Fibroblast of upper back skin (primary cell): ENCODE data around the gene GCAT.

Experiments used
- DNase-seq: peaks from one replicate; pipeline ENCODE4 v3.0.0-alpha.2; 2013

GCAT gene

DNA sequence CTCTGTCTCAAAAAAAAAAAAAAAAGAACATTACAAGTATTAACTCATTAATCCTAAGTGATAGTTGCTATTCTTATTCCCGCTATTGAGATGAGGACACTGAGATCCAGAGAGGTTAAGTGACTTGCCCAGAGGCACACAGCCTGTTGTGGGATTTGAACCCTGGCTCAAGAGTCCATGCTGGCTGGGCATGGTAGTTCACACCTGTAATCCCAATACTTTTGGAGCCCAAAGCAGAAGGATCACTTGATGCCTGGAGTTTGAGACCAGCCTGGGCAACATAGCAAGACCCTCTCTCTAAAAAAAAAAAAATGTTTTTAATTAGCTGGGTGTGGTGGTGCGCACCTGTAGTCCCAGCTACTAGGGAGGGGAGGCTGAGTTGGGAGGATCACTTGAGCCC is 4.1 kb downstream of the GCAT start:
- DNase-seq, result no peak

DNA sequence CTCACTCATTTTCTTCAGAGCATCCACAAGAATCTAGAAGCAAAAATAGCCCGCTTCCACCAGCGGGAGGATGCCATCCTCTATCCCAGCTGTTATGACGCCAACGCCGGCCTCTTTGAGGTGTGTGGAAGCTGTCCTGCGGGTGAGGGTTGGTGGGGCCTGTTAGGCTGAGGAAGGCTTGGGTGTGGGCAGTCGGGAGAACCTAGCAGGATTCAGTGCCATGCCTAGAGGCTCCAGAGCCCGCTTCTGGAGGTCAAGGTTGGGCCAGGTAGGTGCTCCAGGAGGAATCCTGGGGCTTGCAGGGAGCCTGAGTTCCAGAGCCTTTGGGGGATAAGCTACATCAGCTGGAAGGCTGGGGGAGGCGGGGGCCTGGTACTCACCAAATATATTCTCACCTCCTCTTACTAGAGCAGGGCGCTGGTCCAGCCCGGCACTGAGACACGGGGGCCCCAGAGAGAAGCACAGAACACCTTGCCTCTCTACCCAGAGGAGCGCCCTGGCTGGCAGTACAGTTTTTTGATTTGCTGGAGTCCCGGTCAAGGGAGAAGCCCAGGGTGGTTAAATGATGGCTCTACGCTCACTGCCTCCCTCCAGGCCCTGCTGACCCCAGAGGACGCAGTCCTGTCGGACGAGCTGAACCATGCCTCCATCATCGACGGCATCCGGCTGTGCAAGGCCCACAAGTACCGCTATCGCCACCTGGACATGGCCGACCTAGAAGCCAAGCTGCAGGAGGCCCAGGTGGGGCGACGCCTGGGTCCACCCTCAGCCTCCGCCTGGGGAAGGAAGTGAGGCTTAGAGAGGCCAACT is 5.3 kb downstream of the GCAT start:
- DNase-seq, result no peak

GRCh38 chr22:37815593-37815992 is 7.9 kb downstream of the GCAT start:
- no peak for DNase-seq

- DNase-seq, result no peak
Measured at GRCh38 chr22:37816543-37817180, 8.9 kb downstream of the GCAT start.

DNA sequence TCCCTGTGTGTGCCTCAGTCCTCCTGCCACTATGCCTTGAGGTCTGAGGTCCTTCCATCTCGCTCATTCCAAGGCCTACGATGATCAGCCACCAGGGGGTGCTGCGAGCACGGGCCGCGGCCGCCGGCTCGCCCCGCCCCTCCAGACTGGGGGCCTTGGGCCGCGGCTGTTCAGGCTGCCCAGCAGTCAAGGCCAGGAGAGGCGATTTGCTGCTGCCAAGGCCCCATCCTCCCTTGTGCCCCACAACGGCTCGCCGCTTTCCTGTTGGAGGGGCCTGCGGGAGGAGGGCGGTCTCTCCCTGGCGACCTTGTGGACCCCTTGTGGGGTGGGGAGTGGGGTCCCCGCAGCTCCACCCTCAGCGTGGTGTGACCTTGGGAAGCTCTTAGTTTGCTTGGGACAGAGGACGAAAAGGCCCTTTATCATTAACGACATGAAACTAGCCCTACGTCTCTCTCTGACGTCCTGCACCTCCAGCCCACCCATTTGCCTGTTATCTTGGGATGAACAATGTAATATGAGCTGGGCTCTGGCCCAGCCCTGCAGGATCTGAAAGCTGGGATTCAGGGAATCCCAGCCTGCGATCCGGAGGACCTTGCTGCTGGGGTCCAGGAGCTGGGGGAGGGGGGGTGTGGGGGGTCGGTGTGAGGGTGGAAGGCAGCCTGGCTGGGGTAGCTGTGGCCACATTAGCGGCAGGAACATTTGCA is 10.1 kb downstream of the GCAT start:
- DNase-seq, result peak; percentile 70

DNA sequence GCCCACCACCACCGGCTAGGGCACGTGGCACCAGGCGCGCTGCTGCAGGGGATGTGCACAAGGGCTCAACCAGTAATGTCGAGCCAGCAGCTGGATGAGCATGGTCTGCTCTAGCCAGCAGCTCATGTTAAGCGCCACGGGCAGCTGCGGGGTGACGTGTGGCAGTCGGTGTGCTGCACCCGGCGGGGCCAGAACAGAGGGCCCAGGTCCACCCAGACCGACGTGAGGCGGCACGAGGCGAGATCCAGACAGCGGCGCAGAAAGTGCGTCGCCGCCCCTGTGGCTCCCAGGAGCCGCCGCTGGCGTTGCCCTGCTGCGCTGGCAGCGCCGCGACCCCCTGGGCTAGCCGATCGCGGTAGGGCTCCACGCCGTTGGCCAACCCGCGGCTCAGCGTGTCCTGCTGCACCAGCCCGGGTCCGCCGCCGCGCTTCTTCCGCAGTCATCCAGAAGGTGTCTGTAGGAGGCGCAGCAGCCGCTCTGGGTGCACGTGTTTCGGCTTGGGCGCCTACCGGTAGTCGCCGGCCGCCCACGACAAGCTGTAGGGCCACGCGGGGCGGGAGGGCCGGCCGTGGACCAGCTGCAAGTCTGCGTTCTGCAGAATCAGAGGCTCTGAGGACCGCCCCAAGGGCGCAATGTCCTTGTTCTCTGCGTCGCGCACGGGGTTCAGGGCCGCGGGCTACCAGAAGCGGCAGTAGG is 10.8 kb downstream of the GCAT start:
- DNase-seq, result peak; percentile 50

DNA sequence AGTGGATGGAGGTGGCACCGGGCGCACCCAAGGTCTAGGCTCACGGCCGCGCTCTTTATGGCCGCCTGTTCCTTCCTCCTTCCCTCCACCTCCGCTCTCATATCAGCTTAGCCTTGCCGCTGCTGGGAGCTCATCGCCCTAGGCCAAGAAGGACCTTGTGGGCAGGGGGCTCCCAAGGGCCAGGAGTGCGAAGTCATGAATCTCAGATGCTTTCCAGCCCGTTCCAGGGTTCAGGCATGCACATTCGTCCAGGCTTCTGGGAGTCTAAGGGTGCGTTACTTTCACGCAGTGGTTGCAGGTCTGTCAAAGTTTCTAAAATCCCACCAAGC is 11.3 kb downstream of the GCAT start:
- DNase-seq, result no peak

GRCh38 chr22:37820350-37820749 is 12.6 kb downstream of the GCAT start:
- DNase-seq, result no peak

DNA sequence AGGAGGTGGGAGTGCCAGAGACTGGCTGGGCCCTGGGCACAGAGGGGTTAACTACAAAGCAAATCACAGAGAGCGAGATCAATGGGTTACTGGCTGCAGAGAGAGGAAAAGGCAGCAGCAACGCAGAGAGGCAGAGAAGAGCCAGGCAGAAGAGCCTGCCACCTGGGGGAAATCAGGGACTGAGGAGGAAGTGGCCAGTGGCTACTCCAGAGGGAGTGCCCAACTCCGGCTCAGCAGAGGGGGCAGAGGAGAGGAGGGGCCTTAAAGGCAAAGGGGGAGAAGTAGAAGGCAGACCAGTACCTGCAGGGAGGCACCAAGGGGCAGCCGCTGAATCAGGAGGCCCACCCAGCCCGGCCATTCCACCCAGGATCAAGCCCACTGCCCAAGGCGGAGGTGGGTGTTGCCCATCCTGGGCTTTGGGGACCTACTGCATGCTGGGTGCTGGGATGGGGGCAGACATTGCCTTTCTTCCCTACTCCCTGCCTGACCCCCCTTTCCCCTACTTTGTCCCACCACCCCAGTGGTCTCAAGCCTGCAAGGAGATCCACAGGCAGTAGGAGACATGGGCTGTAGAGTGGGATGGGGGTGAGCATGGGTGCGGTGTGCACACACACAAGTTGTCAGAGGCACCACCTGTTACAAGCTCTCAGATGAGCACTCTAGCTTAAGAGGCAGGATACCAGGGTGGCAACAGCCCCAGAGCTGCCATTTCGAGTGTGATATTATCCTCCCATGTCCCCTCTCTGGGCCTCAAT is 14.5 kb downstream of the GCAT start:
- no peak for DNase-seq

DNA sequence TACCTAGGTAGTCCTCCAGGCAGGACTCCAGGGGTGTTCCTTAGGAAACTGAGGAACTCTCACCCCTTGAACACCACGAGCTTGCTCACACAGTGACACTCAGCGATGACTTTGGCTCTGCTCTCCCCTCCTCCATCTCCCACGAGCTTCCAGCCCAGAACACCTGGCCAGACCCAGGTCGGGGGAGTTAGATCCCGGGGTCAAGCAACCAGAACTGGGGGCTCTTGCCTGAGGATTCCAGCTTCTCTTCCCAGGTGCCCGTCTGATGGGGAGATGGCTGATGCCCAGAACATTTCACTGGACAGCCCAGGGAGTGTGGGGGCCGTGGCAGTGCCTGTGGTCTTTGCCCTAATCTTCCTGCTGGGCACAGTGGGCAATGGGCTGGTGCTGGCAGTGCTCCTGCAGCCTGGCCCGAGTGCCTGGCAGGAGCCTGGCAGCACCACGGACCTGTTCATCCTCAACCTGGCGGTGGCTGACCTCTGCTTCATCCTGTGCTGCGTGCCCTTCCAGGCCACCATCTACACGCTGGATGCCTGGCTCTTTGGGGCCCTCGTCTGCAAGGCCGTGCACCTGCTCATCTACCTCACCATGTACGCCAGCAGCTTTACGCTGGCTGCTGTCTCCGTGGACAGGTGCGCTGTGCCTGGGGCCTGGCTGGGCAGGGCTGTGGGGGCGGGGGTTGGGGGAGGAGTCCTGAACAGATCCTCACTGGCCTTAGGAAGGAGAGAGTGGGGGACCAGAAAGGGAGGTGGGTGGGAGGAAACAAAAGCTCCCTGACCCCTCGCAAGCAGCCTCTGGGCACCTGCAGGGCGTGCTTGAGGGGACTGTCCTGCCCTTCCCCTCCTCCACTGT is 15.6 kb downstream of the GCAT start, which contains the start of gene GALR3:
GALR3 (plus strand) TSS at position 249 of the 852 bp plus-strand sequence; CDS start at position 274, 25 bp downstream.
- DNase-seq, result no peak

DNA sequence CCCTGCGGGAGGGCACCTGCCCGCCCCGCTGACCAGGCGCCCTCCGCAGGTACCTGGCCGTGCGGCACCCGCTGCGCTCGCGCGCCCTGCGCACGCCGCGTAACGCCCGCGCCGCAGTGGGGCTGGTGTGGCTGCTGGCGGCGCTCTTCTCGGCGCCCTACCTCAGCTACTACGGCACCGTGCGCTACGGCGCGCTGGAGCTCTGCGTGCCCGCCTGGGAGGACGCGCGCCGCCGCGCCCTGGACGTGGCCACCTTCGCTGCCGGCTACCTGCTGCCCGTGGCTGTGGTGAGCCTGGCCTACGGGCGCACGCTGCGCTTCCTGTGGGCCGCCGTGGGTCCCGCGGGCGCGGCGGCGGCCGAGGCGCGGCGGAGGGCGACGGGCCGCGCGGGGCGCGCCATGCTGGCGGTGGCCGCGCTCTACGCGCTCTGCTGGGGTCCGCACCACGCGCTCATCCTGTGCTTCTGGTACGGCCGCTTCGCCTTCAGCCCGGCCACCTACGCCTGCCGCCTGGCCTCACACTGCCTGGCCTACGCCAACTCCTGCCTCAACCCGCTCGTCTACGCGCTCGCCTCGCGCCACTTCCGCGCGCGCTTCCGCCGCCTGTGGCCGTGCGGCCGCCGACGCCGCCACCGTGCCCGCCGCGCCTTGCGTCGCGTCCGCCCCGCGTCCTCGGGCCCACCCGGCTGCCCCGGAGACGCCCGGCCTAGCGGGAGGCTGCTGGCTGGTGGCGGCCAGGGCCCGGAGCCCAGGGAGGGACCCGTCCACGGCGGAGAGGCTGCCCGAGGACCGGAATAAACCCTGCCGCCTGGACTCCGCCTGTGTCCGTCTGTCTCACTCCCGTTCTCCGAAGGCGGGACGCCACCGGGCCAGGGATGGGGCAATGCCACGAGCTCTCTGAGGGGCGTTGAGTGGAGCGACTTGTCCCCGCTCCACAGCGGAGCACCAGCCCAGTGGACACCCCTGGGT is 17.2 kb downstream of the GCAT start:
- no peak for DNase-seq

DNA sequence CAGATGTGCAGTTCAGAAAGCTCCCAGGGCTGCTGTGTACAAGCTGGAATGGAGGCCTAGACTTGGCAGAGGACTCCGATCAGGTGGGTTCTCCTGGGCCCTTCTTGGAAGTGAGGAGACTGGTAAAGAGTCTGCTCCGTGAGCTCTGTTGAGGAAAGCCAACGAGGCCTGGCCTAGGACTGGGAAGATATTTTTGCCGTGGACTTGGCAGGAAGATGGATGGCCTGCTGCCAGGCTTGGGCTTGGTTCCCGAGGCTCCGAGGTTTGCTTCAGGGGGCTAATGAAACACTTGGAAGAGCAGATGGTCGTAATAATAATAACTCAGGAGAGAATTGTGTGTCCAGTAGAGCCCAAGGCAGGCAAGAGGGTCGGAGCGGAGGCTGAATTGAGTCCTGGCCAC is 19.3 kb downstream of the GCAT start:
- DNase-seq, result no peak

- no peak for DNase-seq
Measured at GRCh38 chr22:37830093-37830842, 22.5 kb downstream of the GCAT start.

DNA sequence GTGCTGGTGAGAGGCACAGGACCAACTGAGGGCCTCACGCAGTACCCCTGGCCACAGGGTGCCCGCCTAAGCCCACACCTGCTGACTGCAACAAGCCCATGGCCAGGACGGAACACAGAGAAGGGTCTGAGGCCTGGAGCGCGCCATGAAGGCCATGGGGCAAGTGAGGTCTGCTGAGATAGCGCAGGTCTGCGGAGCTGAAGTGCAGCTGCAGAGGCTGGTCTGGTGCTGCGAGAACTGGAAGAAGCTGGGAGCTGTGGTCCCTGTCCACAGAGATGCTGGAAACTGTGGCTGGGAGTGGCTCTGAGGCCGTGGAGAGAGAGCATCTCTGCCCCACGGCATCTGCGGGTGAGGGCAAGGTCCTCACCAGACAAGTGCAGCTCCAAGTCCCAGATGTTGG is 23.7 kb downstream of the GCAT start:
- DNase-seq, result no peak

GRCh38 chr22:37832022-37832857 is 24.5 kb downstream of the GCAT start:
- DNase-seq, result no peak

DNA sequence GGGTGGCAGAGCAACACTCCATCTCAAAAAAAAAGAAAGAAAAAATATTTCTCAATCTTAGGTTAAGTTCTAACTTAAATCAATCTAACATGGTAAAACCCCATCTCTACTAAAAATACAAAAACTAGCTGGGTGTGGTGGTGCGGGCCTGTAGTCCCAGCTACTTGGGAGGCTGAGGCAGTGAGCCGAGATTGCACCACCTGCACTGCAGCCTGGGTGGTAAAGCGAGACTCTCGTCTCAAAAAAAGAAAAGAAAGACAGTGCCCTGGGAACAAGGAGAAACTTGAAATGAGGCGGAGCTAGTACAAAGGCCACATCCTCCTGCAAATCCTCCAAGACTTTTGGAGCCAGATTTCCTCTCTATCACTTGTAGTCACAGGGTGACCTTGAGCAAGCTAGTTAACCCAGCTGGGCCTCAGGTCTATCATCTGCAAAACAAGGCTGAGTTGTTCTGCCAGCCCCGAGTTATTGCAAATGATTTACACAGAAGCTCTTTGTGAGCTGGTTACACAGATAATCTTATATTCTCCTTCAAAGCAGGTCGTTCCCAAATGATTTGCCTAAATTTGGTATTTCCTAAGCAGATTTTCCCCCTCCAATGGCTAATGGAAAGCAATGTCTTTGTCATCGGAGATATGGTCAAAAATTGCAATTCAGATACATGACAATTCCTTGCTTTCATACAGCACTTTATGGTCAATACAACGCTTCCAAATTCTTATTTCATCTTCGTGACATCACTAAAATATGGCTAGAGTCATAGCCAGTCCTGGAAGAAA is 34.5 kb downstream of the GCAT start:
- no peak for DNase-seq

- no peak for DNase-seq
Measured at GRCh38 chr22:37843741-37844089, 36.0 kb downstream of the GCAT start.

GRCh38 chr22:37844904-37845329 is 37.2 kb downstream of the GCAT start:
- no peak for DNase-seq
